ENCODE data around the gene SEMA5A. TPM values are rescaled to one million over a fixed set of nuclear protein-coding genes. Genes with fewer than 3 reads are reported as not detected.

Gene SEMA5A
- total RNA-seq, 1 donor from 2014 or later: 0.51 TPM

- TF ChIP-seq, protein P1, sequence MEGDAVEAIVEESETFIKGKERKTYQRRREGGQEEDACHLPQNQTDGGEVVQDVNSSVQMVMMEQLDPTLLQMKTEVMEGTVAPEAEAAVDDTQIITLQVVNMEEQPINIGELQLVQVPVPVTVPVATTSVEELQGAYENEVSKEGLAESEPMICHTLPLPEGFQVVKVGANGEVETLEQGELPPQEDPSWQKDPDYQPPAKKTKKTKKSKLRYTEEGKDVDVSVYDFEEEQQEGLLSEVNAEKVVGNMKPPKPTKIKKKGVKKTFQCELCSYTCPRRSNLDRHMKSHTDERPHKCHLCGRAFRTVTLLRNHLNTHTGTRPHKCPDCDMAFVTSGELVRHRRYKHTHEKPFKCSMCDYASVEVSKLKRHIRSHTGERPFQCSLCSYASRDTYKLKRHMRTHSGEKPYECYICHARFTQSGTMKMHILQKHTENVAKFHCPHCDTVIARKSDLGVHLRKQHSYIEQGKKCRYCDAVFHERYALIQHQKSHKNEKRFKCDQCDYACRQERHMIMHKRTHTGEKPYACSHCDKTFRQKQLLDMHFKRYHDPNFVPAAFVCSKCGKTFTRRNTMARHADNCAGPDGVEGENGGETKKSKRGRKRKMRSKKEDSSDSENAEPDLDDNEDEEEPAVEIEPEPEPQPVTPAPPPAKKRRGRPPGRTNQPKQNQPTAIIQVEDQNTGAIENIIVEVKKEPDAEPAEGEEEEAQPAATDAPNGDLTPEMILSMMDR (IDR thresholded peaks at IDR 0.05; ENCODE audit: partially characterized antibody, unreplicated experiment): no peak
These were observed 314.0 kb downstream of the SEMA5A start for GRCh38 chr5:9231842-9232241.

GRCh38 chr5:9230355-9230754 lies 315.5 kb downstream of the SEMA5A start:
- Mint-ChIP-seq H3K27me3 (ENCODE audit: unreplicated experiment) (no peaks in the 10 kb centered on the region), H3K36me3 (ENCODE audit: unreplicated experiment) (no peaks in the 10 kb centered on the region), H3K27ac (ENCODE audit: unreplicated experiment) (no peak overlapping the region), H3K9me3 (ENCODE audit: unreplicated experiment) (peaks cover 3% of the 10 kb centered on the region), H3K4me3 (ENCODE audit: unreplicated experiment) (no peak overlapping the region), H3K4me1 (ENCODE audit: low read depth, unreplicated experiment) (no peaks in the 10 kb centered on the region)
- TF ChIP-seq, protein P1 (IDR thresholded peaks at IDR 0.05; ENCODE audit: partially characterized antibody, unreplicated experiment): no peak
- no peak for DNase-seq

More at GRCh38 chr5:9231842-9232241, 314.0 kb downstream of the SEMA5A start:
- no peak overlapping the region for H3K27ac Mint-ChIP-seq (ENCODE audit: unreplicated experiment)
- no peaks in the 10 kb centered on the region for H3K4me1 Mint-ChIP-seq (ENCODE audit: low read depth, unreplicated experiment)
- peaks cover 3% of the 10 kb centered on the region for H3K9me3 Mint-ChIP-seq (ENCODE audit: unreplicated experiment)
- H3K27me3 Mint-ChIP-seq (ENCODE audit: unreplicated experiment): no peaks in the 10 kb centered on the region
- no peaks in the 10 kb centered on the region for H3K36me3 Mint-ChIP-seq (ENCODE audit: unreplicated experiment)
- DNase-seq: no peak
- H3K4me3 Mint-ChIP-seq (ENCODE audit: unreplicated experiment): no peak overlapping the region

- no peak overlapping the region for H3K27ac Mint-ChIP-seq (ENCODE audit: unreplicated experiment)
- peaks cover 17% of the 10 kb centered on the region for H3K4me1 Mint-ChIP-seq (ENCODE audit: low read depth, unreplicated experiment)
- no peak for DNase-seq
- H3K9me3 Mint-ChIP-seq (ENCODE audit: unreplicated experiment): peaks cover 5% of the 10 kb centered on the region
- TF ChIP-seq, protein P1 (IDR thresholded peaks at IDR 0.05; ENCODE audit: partially characterized antibody, unreplicated experiment): no peak
- no peaks in the 10 kb centered on the region for H3K36me3 Mint-ChIP-seq (ENCODE audit: unreplicated experiment)
- H3K4me3 Mint-ChIP-seq (ENCODE audit: unreplicated experiment): no peak overlapping the region
- H3K27me3 Mint-ChIP-seq (ENCODE audit: unreplicated experiment): peaks cover 2% of the 10 kb centered on the region
These were observed 319.8 kb downstream of the SEMA5A start for GRCh38 chr5:9226016-9226536.

GRCh38 chr5:9222054-9222976 lies 323.6 kb downstream of the SEMA5A start:
- peaks cover 17% of the 10 kb centered on the region for H3K4me1 Mint-ChIP-seq (ENCODE audit: low read depth, unreplicated experiment)

More at GRCh38 chr5:9222054-9222976, 323.6 kb downstream of the SEMA5A start:
- Mint-ChIP-seq H3K9me3 (ENCODE audit: unreplicated experiment) (peaks cover 2% of the 10 kb centered on the region), H3K36me3 (ENCODE audit: unreplicated experiment) (no peaks in the 10 kb centered on the region), H3K27me3 (ENCODE audit: unreplicated experiment) (peaks cover 2% of the 10 kb centered on the region), H3K4me3 (ENCODE audit: unreplicated experiment) (no peak overlapping the region), H3K27ac (ENCODE audit: unreplicated experiment) (no peak overlapping the region)
- TF ChIP-seq, protein P1 (IDR thresholded peaks at IDR 0.05; ENCODE audit: partially characterized antibody, unreplicated experiment): no peak
- DNase-seq: peak; percentile 27
